Cardiac fibroblast (primary cell): ENCODE results near the gene PXN.

Experiments
- DNase-seq, 2 donors: peaks; one replicate each; pipeline versions ENCODE4 v3.0.0 to v3.0.0-alpha.2; 2010; ENCODE audit warnings: low read depth in 2 of 2
- H3K4me3 ChIP-seq, 2 donors: replicated peaks in 1 of 2; 1 replicate in 1 of 2; 2 replicates in 1 of 2; pipeline ENCODE4 v1.5.1; 2011; ENCODE audit warnings: low read depth in 2 of 2, low read length in 2 of 2, mild to moderate bottlenecking in 2 of 2, moderate library complexity in 1 of 2
- CTCF ChIP-seq: IDR thresholded peaks from one replicate; pipeline ENCODE4 v1.5.1; 2011; ENCODE audit warnings: low read depth, mild to moderate bottlenecking, low read length, inconsistent platforms

Gene PXN

GRCh38 chr12:120162763-120163162 lies 102.8 kb downstream of the PXN start:
- no peak for DNase-seq
- no peak overlapping the region for H3K4me3 ChIP-seq
- TF ChIP-seq CTCF = no peak

GRCh38 chr12:120161852-120162251 lies 103.7 kb downstream of the PXN start:
- no peak for TF ChIP-seq CTCF
- no peak for DNase-seq
- H3K4me3 ChIP-seq = no peak overlapping the region
